Cardiac septum (tissue), 1 donor: ENCODE results near the gene BIRC7. TPM values are rescaled to one million over a fixed set of nuclear protein-coding genes. Genes with fewer than 3 reads are reported as not detected.

Experiments used
- DNase-seq: peaks from one replicate; pipeline ENCODE4 v3.0.0-alpha.2; 2020; ENCODE audit warnings: low spot score
- intact Hi-C: fragments of 100-400 bp; cut with DNase I; formaldehyde crosslinking; loops from one replicate; pipeline ENCODE4 v1.14.0; 2022
- total RNA-seq: library from RNA; stranded (reverse); fragmentation: NEBNext Ultra II Directional; extraction: Animal tissue kit (Norgen Biotek cat#: 25700); gene quantifications from one replicate; pipeline ENCODE4 v1.2.1, GENCODE V29; 2021
- donor health status: DM: no; HTN: no; CAD: no.

Gene BIRC7
- total RNA-seq, 1 donor from 2014 or later = 1.1 TPM

DNA sequence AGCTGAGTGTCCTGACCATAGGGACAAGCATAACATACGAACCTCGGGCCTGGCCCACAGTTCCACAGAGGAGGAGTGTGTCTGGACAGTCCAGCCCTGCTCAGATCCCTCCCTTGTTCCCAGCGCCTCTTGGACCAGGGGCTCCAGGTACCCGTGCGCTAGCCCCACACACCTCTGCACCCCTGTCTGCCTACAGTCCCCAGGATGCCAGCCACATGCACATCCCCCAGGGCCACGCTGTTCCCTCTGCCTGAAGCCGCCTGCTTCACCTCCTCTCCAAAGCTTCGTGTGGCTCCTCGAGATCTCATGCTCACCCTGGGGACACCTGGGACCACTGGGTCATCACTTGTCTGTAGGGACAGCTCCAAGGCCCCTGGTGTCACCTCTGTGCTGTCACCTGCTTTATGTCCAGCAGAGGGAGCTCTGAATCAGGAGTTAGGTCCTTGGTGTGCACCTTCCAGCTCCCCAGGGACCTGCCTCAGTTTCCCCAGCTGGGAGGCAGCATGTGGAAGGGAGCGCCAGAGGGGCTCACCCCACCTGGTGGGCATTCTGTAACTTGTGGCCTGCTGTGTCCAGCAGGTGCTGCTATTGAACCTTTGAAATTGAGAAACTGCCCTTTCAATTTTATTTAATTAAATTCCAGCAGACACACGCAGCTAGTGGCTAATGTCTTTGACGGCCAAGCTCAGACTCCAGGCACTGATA, 12.4 kb upstream of the BIRC7 start:
- intact Hi-C loops = no loop called here
- no peak for DNase-seq

DNA sequence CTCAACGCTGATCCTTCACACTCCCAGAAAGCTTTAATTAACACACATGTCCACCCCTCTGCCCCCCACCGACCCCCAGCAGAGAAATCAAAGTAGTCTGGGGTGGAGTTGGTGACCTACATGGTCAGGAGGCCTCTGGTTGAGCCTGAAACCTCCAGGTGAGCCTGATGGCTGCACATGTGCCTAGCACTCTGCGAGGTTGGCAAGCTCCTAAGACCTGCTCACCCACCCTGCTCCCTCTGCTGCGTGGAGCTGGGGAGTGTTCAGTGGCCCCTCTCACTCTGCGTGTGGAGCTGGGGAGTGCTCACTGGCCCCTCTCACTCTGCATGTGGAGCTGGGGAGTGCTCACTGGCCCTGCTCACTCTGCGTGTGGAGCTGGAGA, 11.9 kb upstream of the BIRC7 start:
- no peak for DNase-seq
- intact Hi-C loops = no loop called here

DNA sequence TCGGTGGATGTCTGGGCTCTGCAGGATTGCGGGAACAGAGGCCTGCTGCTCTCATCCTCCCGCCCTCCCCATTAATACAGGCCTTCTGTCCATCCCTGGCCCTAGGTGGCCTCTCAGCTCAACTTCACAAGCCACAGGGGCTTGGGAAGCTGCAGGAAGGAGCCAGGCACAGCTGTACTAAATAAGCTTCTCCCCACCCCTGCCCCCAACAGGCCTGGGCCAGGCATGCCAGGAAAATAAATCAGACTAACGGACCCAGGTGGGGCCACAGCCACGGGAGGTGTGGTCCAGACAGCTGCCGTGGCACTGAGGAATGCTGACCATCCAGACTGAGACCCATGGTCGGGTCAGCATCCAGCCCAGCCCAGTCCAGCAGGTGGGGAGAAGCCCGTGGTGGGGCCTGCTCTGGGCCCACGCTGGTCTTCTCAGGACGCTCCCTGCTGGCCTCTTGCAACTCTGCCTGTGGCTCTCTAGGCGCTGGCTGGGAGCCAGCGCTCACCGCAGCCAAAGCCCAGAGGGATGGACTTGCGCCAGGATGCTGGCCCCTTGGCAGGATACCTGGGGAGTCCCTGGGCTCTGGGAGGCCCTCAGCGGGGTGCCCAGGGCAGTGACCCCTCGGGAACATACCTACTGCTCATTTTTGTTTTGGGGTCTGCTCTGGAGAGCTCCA, 11.2 kb upstream of the BIRC7 start:
- intact Hi-C loops = no loop called here
- no peak for DNase-seq

DNA sequence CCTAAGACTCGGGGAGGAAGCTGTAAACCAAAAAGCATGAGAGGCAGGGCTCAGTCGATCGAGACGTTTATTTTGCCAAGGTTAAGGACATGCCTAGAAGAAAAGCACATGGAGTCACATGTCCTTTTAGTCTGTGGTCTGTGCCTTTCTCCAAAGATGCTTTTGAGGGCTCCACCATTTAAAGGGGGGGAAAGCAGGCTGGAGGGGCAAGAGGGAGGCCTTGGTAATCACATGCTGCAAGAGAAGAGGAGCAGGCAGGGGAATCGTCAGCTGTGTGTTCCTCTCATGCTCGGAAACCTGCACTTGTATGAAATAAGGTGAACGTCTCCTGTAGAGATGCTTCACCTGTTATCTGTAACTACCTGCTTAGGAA, 10.6 kb upstream of the BIRC7 start:
- DNase-seq = no peak
- intact Hi-C loops = no loop called here

DNA sequence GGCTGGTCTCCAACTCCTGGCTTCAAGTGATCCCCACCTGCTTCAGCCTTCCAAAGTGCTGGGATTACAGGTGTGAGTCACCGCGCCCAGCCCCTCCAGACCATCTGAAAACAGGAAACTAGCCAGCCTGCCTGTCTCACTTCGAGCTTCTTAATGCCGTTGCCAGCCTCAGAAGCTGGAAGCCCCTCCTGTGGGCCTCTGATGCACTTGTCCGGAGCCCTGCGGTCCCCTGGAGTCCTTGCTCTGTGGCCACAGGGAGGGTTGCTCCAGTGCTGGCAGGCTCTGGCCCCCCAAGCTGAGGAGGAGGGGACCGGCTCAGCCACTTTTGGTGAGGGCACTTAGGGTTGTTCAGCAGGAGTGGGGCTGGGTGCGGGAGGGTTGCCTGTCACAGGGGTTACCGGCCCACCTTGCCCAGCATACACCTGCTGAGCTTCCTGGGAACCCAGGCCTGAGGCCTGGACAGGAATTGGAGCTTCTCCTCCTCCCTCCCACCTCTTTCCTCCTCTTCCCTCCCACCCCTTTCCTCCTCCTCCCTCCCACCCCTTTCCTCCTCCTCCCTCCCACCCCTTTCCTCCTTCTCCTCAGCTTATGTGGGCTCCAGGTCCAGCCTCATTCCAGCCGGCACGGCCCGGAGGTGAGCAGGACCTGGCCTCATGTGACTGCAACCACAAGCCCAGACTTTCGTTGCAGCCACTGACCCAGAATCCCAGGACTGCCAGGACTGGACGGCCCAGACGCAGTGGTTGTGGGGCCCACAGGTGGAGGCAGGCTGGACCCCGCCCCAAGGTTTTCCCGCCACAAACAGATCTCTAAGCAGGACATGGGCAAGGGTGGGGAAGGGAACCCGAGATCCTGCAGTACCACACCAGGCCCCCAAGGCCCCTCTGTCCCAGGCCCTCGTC, 9.4 kb upstream of the BIRC7 start:
- intact Hi-C loops = no loop called here
- no peak for DNase-seq

DNA sequence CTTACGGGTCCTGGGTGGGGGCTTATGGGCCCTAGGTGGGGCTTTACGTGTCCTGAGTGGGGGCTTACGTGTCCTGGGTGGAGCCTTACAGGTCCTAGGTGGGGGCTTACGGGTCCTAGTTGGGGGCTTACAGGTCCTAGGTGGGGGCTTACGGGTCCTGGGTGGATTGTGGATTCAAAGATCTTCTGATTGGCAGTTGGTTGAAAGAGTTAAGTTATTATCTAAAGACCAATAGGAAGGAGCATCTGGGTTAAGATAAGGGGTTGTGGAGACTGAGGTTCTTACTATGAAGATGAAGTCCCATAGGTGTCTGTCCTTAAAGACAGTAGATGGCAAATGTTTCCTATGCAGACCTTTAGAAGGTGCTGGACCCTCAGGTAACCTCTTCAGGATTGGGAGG, 8.4 kb upstream of the BIRC7 start:
- intact Hi-C loops = no loop called here
- no peak for DNase-seq

DNA sequence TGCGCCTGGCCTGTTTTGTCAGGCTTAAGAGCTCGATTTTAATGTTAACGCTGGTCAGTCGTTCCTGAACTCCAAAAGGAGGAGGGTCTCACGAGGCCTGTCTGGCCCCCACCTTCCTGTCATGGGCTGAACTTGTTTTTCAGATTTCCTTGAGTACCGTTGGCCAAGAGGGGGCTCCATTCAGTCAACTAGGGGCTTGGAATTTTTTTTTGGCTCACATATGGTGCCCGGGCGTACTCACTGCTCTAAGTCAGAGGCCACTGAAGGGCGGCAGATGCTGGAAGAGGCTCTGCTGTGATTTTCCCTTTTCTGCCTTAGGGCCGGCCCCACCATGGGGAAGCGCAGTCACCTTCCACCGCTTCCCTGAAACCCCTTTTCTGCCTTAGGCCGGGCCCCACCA, 6.9 kb upstream of the BIRC7 start:
- DNase-seq = no peak
- intact Hi-C loops = no loop called here

DNA sequence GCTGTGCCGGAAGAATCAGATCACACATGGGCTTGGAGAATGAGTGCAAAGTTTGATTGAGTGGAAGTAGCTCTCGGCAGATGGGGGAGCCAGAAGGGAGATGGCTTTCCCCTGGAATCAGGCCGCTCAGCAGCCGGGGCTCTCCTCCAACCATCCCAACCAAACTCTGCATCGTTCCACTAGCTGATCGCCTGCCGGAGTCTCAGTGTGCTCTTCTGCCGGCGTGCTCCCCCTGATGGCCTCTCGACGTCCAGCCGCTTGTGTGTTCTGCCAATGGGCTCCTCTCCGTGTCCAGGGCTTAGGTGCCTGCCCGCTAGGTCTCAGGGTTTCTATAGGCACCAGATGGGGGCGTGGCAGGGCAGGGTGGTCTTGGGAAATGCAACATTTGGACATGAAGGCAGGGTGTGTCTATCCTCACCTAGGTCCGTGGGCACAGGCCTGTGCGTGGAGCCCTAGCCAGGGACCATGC, 4.9 kb upstream of the BIRC7 start:
- DNase-seq = no peak
- intact Hi-C loops = no loop called here

DNA sequence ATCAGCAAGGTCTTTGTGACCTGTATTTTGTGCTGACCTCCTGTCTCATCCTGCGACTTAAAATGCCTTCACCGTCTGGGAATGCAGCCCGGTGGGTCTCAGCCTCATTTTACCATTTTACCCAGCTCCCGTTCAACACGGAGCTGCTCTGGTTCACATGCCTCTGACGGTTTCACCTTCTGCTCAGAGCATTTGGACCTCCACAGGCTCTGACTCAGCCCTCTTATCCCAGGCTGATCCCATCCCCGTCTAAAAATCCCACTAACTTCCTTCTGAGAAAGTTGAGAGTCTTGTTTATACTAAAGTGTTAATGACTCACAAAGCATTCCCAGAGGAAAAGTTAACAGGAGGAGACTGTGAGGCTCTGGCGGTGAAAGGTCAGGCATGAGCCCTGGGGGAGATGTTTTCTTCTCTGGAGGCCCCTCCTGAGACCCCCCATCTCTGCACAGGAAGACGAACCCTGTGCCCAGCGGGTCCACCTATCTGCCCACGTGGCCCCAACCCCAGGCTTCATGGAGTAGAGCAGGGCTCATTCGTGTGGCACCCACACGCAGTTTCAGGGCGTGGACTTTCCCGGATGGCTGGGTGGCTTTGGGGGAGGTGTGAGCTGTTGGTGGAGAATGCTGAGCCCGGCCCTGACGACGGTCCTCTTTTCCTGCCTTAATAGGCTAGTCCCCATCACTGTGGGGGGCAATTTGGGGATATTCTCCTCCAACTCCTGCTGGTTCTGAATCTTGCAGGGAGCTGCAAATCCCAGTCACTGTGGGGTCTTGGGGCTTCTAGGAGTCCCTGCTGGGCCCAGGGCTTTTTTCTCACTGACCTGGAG, 3.3 kb upstream of the BIRC7 start:
- DNase-seq = no peak
- intact Hi-C loops = no loop called here

DNA sequence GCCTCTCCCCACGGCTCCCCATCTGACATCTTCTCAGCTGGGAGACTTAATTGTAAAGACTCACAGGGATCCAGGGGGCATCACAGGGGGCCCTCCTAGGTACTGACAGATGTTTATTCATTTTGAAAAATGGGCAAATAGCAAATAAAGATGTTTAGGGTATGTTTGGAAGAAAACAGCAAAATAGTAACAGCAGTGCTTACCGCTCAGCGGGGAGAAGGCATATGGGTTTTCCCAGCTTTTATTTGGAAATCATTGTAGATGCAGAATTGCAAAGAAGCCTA, 2.7 kb upstream of the BIRC7 start:
- intact Hi-C loops = no loop called here
- no peak for DNase-seq

DNA sequence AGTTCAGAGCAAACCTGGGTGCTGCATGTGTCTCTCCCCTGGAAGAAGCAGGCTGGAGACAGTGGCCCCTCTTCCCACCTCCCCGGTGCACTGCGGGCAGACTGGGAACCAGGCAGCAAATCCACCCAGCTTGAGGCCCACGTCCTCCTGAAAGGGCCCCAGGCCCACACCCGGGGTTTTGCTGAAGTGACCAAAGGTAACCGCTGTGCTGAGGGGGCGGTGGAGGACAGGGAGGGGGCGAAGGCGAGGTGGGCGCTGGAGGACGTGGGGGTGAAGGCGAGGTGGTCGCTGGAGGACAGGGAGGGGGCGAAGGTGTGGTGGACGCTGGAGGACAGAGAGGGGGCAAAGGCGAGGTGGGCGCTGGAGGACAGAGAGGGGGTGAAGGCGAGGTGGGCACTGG, 1.8 kb upstream of the BIRC7 start:
- intact Hi-C loops = no loop called here
- DNase-seq = no peak

DNA sequence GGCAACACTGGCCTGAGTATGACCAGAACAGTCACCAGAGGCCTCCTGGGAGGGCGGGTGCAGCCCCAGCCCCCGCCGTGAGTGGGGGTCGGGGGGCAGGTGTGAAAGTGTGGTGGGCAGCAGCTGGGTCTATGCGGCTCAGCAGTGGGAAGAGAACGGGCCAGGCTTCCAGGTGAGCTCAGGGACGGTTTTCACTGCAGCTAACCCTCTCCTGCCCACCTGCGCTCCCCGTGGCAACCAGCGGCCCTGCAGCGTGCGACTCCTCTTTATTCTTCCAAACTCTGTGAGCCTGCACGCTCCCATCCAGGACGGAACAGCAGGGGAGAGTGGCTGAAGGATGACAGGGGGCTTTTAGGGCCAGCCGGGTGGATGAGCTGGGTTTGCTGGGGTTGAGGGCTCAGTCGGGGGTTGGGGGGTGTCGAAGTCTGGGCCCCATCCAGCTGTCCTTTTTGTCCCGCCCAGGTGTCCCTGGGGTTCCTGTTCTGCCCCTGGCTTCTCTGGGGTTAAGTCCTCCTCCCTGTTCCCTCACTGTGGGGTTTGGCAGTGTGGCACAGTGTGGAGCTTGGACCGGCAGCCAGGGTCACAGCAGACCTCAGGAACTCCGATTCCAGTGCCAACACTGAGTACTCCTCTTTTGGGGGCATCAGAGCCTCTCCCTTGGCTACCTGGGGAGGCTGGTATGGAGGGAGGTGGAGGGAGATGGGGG, 859 bp upstream of the BIRC7 start:
- intact Hi-C loops = no loop called here
- DNase-seq = no peak

DNA sequence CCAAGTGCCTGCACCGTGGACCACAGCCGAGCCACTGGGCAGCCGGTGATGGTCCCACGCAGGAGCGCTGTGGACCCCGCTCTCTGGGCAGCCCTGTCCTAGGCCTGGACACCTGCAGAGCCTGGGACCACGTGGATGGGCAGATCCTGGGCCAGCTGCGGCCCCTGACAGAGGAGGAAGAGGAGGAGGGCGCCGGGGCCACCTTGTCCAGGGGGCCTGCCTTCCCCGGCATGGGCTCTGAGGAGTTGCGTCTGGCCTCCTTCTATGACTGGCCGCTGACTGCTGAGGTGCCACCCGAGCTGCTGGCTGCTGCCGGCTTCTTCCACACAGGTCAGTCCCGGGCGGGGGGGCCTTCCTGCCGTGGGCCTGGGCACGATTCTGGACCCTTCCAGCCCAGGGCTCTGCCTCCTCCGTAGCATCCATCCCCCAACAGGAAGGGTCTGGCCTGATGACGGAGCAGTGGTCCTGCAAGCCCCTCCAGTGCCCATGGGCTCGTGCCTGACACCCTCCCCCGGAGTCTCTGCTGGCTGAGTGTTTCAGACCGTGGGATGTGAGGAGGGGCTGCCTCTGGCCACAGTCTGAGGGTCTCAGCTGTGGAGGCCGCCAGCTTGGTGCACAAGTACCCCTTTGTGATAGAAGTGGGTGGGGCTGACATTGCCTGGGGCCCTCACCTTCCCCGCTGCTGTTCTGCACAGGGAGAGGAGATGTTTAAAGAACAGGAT, 572 bp downstream of the BIRC7 start:
- DNase-seq = no peak
- intact Hi-C loops = no loop called here

DNA sequence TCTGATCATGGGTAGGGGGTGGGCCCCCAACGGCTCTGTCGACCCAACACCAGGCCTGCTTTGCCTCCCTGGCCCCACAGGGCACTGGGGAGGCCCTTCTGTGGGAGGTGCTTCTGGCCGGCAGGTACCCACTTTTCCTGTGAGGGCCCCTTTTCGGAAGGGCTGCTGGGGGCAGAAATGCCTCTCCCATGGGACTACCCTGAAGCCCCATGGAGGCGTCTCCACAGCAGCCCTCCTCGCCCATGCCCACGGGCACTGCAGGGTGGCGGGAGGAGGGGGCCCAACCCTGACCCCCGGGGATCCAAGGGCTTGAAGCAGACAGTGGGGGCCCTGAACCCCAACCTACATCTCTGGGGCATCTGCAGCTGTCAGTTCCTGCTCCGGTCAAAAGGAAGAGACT, 2.3 kb downstream of the BIRC7 start:
- no peak for DNase-seq
- intact Hi-C loops = no loop called here

DNA sequence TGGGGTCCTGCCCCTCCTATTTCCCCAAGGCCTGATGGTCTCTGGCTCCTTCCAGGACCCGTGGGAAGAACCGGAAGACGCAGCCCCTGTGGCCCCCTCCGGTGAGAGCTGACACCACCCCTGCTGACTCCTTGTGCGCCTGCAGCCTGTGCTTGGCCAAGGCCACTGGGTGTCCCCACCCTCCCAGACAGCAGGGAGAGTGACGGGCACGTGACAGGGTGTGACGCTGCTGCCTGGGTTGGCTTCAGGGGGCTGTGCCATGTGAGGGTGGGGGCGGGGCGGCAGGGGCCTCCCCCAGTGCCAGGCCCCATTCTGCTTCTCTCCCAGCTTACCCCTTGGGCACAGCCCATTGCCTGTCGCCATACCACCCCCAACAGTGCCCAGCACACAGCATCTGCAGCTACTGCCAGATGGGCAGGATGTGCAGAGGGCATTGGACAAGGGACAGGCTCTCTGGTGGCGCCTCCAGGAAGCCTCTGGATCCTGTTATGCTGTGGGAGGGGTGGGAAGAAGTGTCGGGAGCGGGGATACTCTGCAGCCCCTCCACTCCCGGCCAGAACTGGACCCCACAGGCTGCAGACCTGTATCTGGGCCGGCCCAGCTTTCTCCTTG, 2.9 kb downstream of the BIRC7 start:
- intact Hi-C loops = no loop called here
- no peak for DNase-seq

DNA sequence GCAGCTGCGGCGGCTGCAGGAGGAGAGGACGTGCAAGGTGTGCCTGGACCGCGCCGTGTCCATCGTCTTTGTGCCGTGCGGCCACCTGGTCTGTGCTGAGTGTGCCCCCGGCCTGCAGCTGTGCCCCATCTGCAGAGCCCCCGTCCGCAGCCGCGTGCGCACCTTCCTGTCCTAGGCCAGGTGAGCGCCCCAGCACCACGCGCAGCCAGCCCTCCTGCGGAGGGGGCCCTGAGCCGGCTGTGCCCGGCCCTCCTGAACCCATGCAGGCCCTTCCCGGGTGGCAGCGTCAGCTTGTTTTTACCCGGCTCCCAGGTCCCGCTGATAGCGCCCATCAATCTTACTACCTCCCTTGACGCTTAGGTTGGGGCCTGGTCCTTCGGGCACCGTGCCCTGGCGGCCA, 3.7 kb downstream of the BIRC7 start:
- intact Hi-C loops = no loop called here
- DNase-seq = no peak

DNA sequence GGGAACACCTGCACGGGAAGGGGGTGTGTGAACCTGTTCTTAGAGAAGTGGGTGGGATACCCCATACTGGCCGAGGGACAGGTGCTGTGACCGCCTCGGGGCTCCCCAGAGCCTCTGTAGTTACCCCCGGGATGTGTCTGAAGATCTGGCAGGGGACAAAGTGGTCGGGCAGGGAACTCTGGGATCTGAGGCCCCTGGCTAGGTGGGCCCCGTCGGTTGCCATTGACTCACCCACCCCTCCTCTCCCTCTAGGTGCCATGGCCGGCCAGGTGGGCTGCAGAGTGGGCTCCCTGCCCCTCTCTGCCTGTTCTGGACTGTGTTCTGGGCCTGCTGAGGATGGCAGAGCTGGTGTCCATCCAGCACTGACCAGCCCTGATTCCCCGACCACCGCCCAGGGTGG, 4.3 kb downstream of the BIRC7 start:
- intact Hi-C loops = no loop called here
- DNase-seq = no peak

DNA sequence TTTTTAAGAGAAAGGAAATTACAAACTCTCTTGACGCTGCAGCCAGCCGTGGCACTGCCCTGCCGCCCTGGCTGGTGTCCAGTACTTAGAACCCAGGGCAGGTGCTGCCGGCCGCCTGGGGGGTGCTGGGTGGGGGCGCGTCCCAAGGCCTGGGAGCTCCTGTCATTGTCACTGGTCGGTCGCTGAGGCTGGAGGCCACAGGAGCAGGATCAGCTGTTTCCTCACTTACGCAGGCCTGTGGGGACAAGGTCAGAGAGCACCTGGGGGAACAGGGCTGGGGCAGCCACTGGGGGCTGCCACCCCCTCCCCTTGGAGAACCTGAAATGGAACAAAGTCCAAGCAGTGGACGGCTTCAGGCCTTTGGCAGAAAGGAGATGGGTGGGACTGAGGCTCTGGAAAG, 5.6 kb downstream of the BIRC7 start:
- intact Hi-C loops = no loop called here
- DNase-seq = no peak
